Measurements from ENCODE around the gene ING3. TPM values are rescaled to one million over a fixed set of nuclear protein-coding genes. Genes with fewer than 3 reads are reported as not detected.

The ING3 gene
- total RNA-seq, 3 donors from 2014 or later = 14.6 to 19.0 (median 19.0) TPM

GRCh38 chr7:120941856-120942255 is 8.7 kb upstream of the ING3 start:
- H3K4me3 ChIP-seq = no peak overlapping the region
- no peaks in the 10 kb centered on the region for H3K27me3 ChIP-seq
- H3K36me3 ChIP-seq = no peaks in the 10 kb centered on the region
- TF ChIP-seq POLR2A (IDR thresholded peaks at IDR 0.05) (no peak), POLR2AphosphoS5 (IDR thresholded peaks at IDR 0.05) (peak in 1 of 3 donors; percentile 56), CTCF (IDR thresholded peaks at IDR 0.05) (no peak)
- DNase-seq (ENCODE audit: low spot score in 2 of 2) = no peak
- no peaks in the 10 kb centered on the region for H3K4me1 ChIP-seq
- no peak overlapping the region for H3K27ac ChIP-seq
- H3K9me3 ChIP-seq = no peaks in the 10 kb centered on the region
- intact Hi-C loops (cut with DNase I; ENCODE audit: low total_unique reads) = no loop called here

- Histone ChIP-seq H3K4me3 (no peak overlapping the region), H3K27me3 (no peaks in the 10 kb centered on the region), H3K36me3 (no peaks in the 10 kb centered on the region), H3K4me1 (no peaks in the 10 kb centered on the region), H3K9me3 (no peaks in the 10 kb centered on the region), H3K27ac (no peak overlapping the region)
- intact Hi-C loops (cut with DNase I; ENCODE audit: low total_unique reads) = no loop called here
- no peak for DNase-seq (ENCODE audit: low spot score in 2 of 2)
- TF ChIP-seq POLR2AphosphoS5 (IDR thresholded peaks at IDR 0.05) = no peak
- no peak for TF ChIP-seq POLR2A (IDR thresholded peaks at IDR 0.05)
- no peak for TF ChIP-seq CTCF (IDR thresholded peaks at IDR 0.05)
Measured at GRCh38 chr7:120942861-120943260, 7.7 kb upstream of the ING3 start.

GRCh38 chr7:120944826-120945562 is 5.6 kb upstream of the ING3 start:
- Histone ChIP-seq H3K4me1 (no peaks in the 10 kb centered on the region), H3K36me3 (no peaks in the 10 kb centered on the region), H3K27ac (no peak overlapping the region), H3K4me3 (no peak overlapping the region), H3K9me3 (no peaks in the 10 kb centered on the region), H3K27me3 (no peaks in the 10 kb centered on the region)
- no peak for DNase-seq (ENCODE audit: low spot score in 2 of 2)
- TF ChIP-seq POLR2A (IDR thresholded peaks at IDR 0.05) = no peak
- no peak for TF ChIP-seq POLR2AphosphoS5 (IDR thresholded peaks at IDR 0.05)
- TF ChIP-seq CTCF (IDR thresholded peaks at IDR 0.05) = no peak
- intact Hi-C loops (cut with DNase I; ENCODE audit: low total_unique reads) = no loop called here

GRCh38 chr7:120947980-120948379 is 2.6 kb upstream of the ING3 start:
- no peak overlapping the region for H3K27ac ChIP-seq
- H3K36me3 ChIP-seq = no peaks in the 10 kb centered on the region
- no peak for DNase-seq (ENCODE audit: low spot score in 2 of 2)
- no peak overlapping the region for H3K4me3 ChIP-seq
- H3K9me3 ChIP-seq = no peaks in the 10 kb centered on the region
- no peak for TF ChIP-seq CTCF (IDR thresholded peaks at IDR 0.05)
- peaks cover 0 to 7% of the 10 kb centered on the region in 2 donors for H3K4me1 ChIP-seq
- intact Hi-C loops (cut with DNase I; ENCODE audit: low total_unique reads) = no loop called here
- no peaks in the 10 kb centered on the region for H3K27me3 ChIP-seq

GRCh38 chr7:120949393-120949911 is 1.1 kb upstream of the ING3 start:
- Histone ChIP-seq H3K4me3 (peak overlapping the region; percentile 64 to 73 (median 64)), H3K9me3 (no peaks in the 10 kb centered on the region), H3K4me1 (peaks cover 0 to 7% of the 10 kb centered on the region in 2 donors), H3K27ac (no peak overlapping the region), H3K36me3 (no peaks in the 10 kb centered on the region), H3K27me3 (no peaks in the 10 kb centered on the region)
- TF ChIP-seq CTCF (IDR thresholded peaks at IDR 0.05) (no peak), POLR2AphosphoS5 (IDR thresholded peaks at IDR 0.05) (no peak), POLR2A (IDR thresholded peaks at IDR 0.05) (no peak)
- no peak for DNase-seq (ENCODE audit: low spot score in 2 of 2)
- intact Hi-C loops (cut with DNase I; ENCODE audit: low total_unique reads) = no loop called here
